Immature natural killer cell (primary cell): ENCODE data around the gene CNPY1. TPM values are rescaled to one million over a fixed set of nuclear protein-coding genes. Genes with fewer than 3 reads are reported as not detected.
A peak's percentile ranks its signal among the peaks of the same experiment; 100 is the strongest.

ENCODE experiments used
- DNase-seq, 3 donors: peaks; one replicate each; pipeline ENCODE4 v3.0.0; 2022; ENCODE audit warnings: mixed read lengths in 1 of 3
- H3K27ac Mint-ChIP-seq, 6 donors: one replicate each; pipeline ENCODE4 v1.8.0; 2020; ENCODE audit warnings: mixed read lengths in 6 of 6, mild to moderate bottlenecking in 5 of 6, inconsistent platforms in 4 of 6, moderate library complexity in 3 of 6
- H3K27me3 Mint-ChIP-seq, 3 donors: one replicate each; pipeline ENCODE4 v1.8.0; 2020 to 2021; ENCODE audit warnings: low read depth in 3 of 3, mild to moderate bottlenecking in 3 of 3, mixed read lengths in 3 of 3, moderate library complexity in 3 of 3, inconsistent platforms in 1 of 3
- H3K36me3 Mint-ChIP-seq, 3 donors: one replicate each; pipeline ENCODE4 v1.8.0; 2020; ENCODE audit warnings: mixed read lengths in 3 of 3, inconsistent platforms in 2 of 3, mild to moderate bottlenecking in 2 of 3
- H3K4me1 Mint-ChIP-seq, 2 donors: one replicate each; pipeline ENCODE4 v1.8.0; 2020; ENCODE audit warnings: inconsistent platforms in 2 of 2, mild to moderate bottlenecking in 2 of 2, mixed read lengths in 2 of 2, moderate library complexity in 1 of 2
- H3K4me3 Mint-ChIP-seq, 5 donors: one replicate each; pipeline ENCODE4 v1.8.0; 2020; ENCODE audit warnings: mild to moderate bottlenecking in 5 of 5, mixed read lengths in 5 of 5, inconsistent platforms in 3 of 5, moderate library complexity in 3 of 5
- H3K9me3 Mint-ChIP-seq, 6 donors: one replicate each; pipeline ENCODE4 v1.8.0; 2020; ENCODE audit warnings: mild to moderate bottlenecking in 6 of 6, mixed read lengths in 6 of 6, inconsistent platforms in 4 of 6, moderate library complexity in 3 of 6
- polyA plus RNA-seq, 3 donors: library from polyadenylated mRNA; unstranded; fragments of 300-500 nt; fragmentation: Illumina TruSeq; gene quantifications; one replicate each; pipeline ENCODE4 v1.2.3, GENCODE V29; 2021

Gene CNPY1
- polyA plus RNA-seq, 3 donors from 2014 or later: not detected

DNA sequence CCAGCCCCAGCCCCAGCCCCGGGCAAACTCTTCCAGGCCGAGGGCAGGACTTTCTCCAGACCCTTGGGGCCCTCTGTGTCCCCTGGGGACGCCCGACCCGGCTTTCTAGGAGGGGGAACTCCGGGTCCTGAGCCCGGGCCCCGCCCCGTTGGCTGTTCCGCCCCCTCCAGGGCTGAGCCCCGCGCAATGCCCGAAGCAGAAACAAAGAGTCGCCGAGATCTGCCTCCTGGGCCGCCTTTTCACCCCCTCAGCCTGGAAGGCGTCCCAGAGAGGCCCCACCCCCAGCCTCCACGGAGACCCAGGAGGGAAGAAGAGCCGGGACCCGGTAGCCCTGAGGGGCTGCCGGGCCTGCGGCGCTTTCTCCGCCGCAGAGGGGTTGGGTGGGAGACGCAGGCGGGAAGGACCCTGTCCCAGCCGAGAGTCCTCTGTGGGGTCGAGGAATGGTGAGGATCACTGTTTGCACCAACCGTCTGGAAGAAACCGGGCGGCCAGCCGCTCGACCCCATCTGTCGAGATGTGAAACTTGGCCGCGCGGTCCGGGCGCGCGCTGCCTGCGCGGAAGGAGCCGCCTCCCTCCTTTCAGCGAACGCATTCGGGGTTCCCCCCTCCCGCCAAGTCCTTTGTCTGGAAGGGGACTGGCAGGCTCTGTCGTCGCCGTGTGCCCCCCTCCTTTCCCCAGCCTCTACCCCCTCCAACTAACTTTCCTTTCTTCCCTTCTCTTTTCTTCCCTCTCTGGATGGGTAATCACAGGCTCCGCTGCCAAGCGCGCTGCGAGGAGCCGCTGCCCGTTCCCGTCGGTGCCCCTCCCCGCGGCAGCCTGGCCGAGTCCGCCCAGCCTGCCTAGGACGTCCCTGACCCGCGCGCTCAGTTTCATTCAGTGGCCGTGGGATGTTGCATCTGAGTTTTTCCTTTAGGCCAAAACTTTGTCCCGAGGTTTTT lies 78.2 kb downstream of the CNPY1 start:
- Mint-ChIP-seq H3K27me3 (peaks cover 41 to 54% (median 45%) of the 10 kb centered on the region in 3 donors), H3K36me3 (no peaks in the 10 kb centered on the region), H3K4me3 (peak overlapping the region in 2 of 5 donors; percentile 23 to 48), H3K27ac (no peak overlapping the region), H3K9me3 (peaks cover 0 to 2% (median 0%) of the 10 kb centered on the region in 6 donors), H3K4me1 (peaks cover 3 to 11% of the 10 kb centered on the region in 2 donors)
- DNase-seq: no peak

- peak in 1 of 3 donors; percentile 31 for DNase-seq
- H3K27ac Mint-ChIP-seq: no peak overlapping the region
- peaks cover 3 to 11% of the 10 kb centered on the region in 2 donors for H3K4me1 Mint-ChIP-seq
- H3K4me3 Mint-ChIP-seq: peak overlapping the region in 1 of 5 donors; percentile 18
- peaks cover 0 to 2% (median 0%) of the 10 kb centered on the region in 6 donors for H3K9me3 Mint-ChIP-seq
- H3K36me3 Mint-ChIP-seq: no peaks in the 10 kb centered on the region
- peaks cover 39 to 55% (median 48%) of the 10 kb centered on the region in 3 donors for H3K27me3 Mint-ChIP-seq
Measured at GRCh38 chr7:155466814-155467733, 79.3 kb downstream of the CNPY1 start.

GRCh38 chr7:155466142-155466813 lies 80.1 kb downstream of the CNPY1 start:
- H3K27me3 Mint-ChIP-seq: peaks cover 35 to 61% (median 48%) of the 10 kb centered on the region in 3 donors
- no peak for DNase-seq
- H3K4me1 Mint-ChIP-seq: peaks cover 3 to 11% of the 10 kb centered on the region in 2 donors
- no peaks in the 10 kb centered on the region for H3K36me3 Mint-ChIP-seq
- H3K4me3 Mint-ChIP-seq: no peak overlapping the region
- peaks cover 0 to 2% (median 0%) of the 10 kb centered on the region in 6 donors for H3K9me3 Mint-ChIP-seq
- no peak overlapping the region for H3K27ac Mint-ChIP-seq

GRCh38 chr7:155465761-155466141 lies 80.6 kb downstream of the CNPY1 start:
- Mint-ChIP-seq H3K4me3 (no peak overlapping the region), H3K9me3 (peaks cover 0 to 4% (median 0%) of the 10 kb centered on the region in 6 donors), H3K36me3 (no peaks in the 10 kb centered on the region), H3K27ac (no peak overlapping the region), H3K4me1 (peaks cover 3 to 11% of the 10 kb centered on the region in 2 donors), H3K27me3 (peaks cover 35 to 61% (median 50%) of the 10 kb centered on the region in 3 donors)
- DNase-seq: no peak

- Mint-ChIP-seq H3K4me1 (peaks cover 3 to 11% of the 10 kb centered on the region in 2 donors), H3K27ac (no peak overlapping the region), H3K9me3 (peaks cover 0 to 4% (median 0%) of the 10 kb centered on the region in 6 donors), H3K4me3 (no peak overlapping the region), H3K27me3 (peaks cover 32 to 59% (median 56%) of the 10 kb centered on the region in 3 donors), H3K36me3 (no peaks in the 10 kb centered on the region)
- DNase-seq: no peak
Measured at GRCh38 chr7:155464948-155465739, 81.2 kb downstream of the CNPY1 start.

- Mint-ChIP-seq H3K36me3 (no peaks in the 10 kb centered on the region), H3K9me3 (peaks cover 0 to 4% (median 0%) of the 10 kb centered on the region in 6 donors), H3K27me3 (peaks cover 39 to 60% (median 59%) of the 10 kb centered on the region in 3 donors), H3K4me1 (peaks cover 7 to 11% of the 10 kb centered on the region in 2 donors), H3K4me3 (no peak overlapping the region), H3K27ac (no peak overlapping the region)
- no peak for DNase-seq
Measured at GRCh38 chr7:155464183-155464582, 82.2 kb downstream of the CNPY1 start.

- no peaks in the 10 kb centered on the region for H3K36me3 Mint-ChIP-seq
- no peak overlapping the region for H3K27ac Mint-ChIP-seq
- DNase-seq: no peak
- no peak overlapping the region for H3K4me3 Mint-ChIP-seq
- peaks cover 33 to 59% (median 53%) of the 10 kb centered on the region in 3 donors for H3K27me3 Mint-ChIP-seq
- peaks cover 6 to 8% of the 10 kb centered on the region in 2 donors for H3K4me1 Mint-ChIP-seq
- H3K9me3 Mint-ChIP-seq: peaks cover 0 to 4% (median 0%) of the 10 kb centered on the region in 6 donors
Measured at GRCh38 chr7:155463114-155463811, 83.1 kb downstream of the CNPY1 start.

DNA sequence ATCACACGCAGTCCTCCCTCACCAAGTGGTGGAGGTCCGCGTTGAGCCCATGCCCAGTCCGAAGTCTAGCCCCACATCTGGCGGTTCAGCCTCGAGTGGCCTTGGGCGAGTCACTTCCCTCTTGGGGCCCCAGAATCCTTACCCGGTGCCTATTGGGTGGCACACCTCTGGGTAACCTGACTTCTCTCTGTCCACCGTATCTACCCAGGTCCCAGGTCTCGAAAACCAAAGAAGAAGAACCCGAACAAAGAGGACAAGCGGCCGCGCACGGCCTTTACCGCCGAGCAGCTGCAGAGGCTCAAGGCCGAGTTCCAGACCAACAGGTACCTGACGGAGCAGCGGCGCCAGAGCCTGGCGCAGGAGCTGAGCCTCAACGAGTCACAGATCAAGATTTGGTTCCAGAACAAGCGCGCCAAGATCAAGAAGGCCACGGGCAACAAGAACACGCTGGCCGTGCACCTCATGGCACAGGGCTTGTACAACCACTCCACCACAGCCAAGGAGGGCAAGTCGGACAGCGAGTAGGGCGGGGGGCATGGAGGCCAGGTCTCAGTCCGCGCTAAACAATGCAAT lies 84.1 kb downstream of the CNPY1 start:
- Mint-ChIP-seq H3K27ac (no peak overlapping the region), H3K27me3 (peaks cover 27 to 55% (median 51%) of the 10 kb centered on the region in 3 donors)

GRCh38 chr7:155461631-155462030 lies 84.7 kb downstream of the CNPY1 start:
- DNase-seq: no peak
- peaks cover 10 to 13% of the 10 kb centered on the region in 2 donors for H3K4me1 Mint-ChIP-seq
- peaks cover 28 to 57% (median 55%) of the 10 kb centered on the region in 3 donors for H3K27me3 Mint-ChIP-seq
- peaks cover 0 to 4% (median 0%) of the 10 kb centered on the region in 6 donors for H3K9me3 Mint-ChIP-seq
- H3K27ac Mint-ChIP-seq: no peak overlapping the region
- no peak overlapping the region for H3K4me3 Mint-ChIP-seq
- H3K36me3 Mint-ChIP-seq: no peaks in the 10 kb centered on the region

More for the DNA sequence above, 84.1 kb downstream of the CNPY1 start:
- DNase-seq: no peak
- Mint-ChIP-seq H3K4me3 (no peak overlapping the region), H3K9me3 (peaks cover 0 to 4% (median 0%) of the 10 kb centered on the region in 6 donors), H3K4me1 (peaks cover 6 to 8% of the 10 kb centered on the region in 2 donors), H3K36me3 (no peaks in the 10 kb centered on the region)

- DNase-seq: no peak
- no peaks in the 10 kb centered on the region for H3K36me3 Mint-ChIP-seq
- peaks cover 30 to 60% (median 54%) of the 10 kb centered on the region in 3 donors for H3K27me3 Mint-ChIP-seq
- H3K9me3 Mint-ChIP-seq: peaks cover 0 to 4% (median 0%) of the 10 kb centered on the region in 6 donors
- H3K27ac Mint-ChIP-seq: no peak overlapping the region
- no peak overlapping the region for H3K4me3 Mint-ChIP-seq
- H3K4me1 Mint-ChIP-seq: peaks cover 16 to 18% of the 10 kb centered on the region in 2 donors
Measured at GRCh38 chr7:155460926-155461613, 85.3 kb downstream of the CNPY1 start.

DNA sequence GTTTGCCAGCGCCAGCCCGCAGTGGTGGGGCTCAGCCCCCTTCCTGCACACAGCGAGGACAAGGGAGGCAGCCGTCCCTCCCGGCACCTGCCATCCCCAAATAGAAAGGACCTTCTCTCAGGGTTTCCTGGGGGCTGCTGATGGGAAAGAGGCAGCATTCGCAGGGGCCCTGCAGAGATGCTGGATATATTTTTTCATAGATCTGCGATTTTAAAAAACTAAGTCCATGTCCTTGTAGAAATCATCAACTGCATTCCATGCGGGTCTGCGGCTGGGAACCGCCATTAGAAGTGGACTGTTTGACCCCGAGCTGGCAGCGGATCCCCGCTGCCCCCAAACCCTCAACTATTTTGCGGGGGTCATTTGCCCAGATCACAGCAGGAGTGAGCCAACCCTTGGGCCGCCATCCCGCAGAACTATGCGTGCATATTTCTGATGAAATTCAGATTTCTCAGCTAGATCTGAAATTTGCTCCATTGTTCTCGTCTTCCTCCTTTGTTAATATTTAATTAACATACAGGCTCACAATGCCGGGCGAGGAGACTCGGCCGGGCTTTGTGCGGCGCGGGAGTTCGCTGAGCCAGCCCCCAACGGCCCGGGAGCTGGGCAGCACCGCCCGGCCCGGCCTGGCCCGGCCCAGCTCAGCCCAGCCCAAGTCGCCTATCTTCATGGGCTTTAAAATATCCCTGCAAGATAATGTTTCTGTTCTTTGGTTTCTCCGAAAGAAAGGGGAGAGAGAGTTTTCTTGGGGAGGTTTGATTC lies 86.5 kb downstream of the CNPY1 start:
- no peak for DNase-seq
- Mint-ChIP-seq H3K36me3 (no peaks in the 10 kb centered on the region), H3K9me3 (peaks cover 0 to 4% (median 0%) of the 10 kb centered on the region in 6 donors), H3K27ac (no peak overlapping the region), H3K4me1 (peaks cover 15% of the 10 kb centered on the region in 2 donors), H3K4me3 (peak overlapping the region; percentile 50 to 74 (median 69)), H3K27me3 (peaks cover 25 to 59% (median 58%) of the 10 kb centered on the region in 3 donors)
